HepG2 (cell line): ENCODE data around the gene CDAN1. TPM values are rescaled to one million over a fixed set of nuclear protein-coding genes. Genes with fewer than 3 reads are reported as not detected.
A peak's percentile ranks its signal among the peaks of the same experiment; 100 is the strongest.

Experiments
- ATAC-seq: fragments of 200-7000 bp; cut with Tn5 transposase; 3 replicates; pipeline ENCODE4 v1.9.1; 2020; ENCODE audit warnings: mild to moderate bottlenecking, moderate library complexity
- BruUV-seq: library from RNA; stranded (reverse); fragments of 400-500 nt; replicated peaks from 2 replicates; lab custom pipeline; 2021; lab: Mats Ljungman, UMichigan
- CTCF ChIA-PET: fragments of 300-600 bp; formaldehyde crosslinking; extraction: SDS; loops from one replicate; lab custom pipeline; 2021; ENCODE audit warnings: low total read pairs, inconsistent platforms, low intra/inter-chr PET ratio; lab: Yijun Ruan, JAX
- POLR2A ChIA-PET: fragments of 350-600 bp; sonication (Branson Sonifier 250); formaldehyde crosslinking; loops from one replicate; lab custom pipeline; 2020; ENCODE audit warnings: antibody characterized with exemption, inconsistent platforms; lab: Yijun Ruan, JAX
- DNase-seq: peaks from one replicate; pipeline ENCODE4 v3.0.0-alpha.2; 2015; ENCODE audit warnings: low spot score
- FAIRE-seq: peaks from 3 replicates; lab custom pipeline; 2011; peaks lifted over from hg19 to GRCh38; lab: Jason Lieb, UNC
- H2AFZ ChIP-seq: one replicate; pipeline ENCODE4 v1.6.1; 2011; ENCODE audit warnings: low read length, inconsistent platforms
- H3K27ac ChIP-seq: fragments of 300-600 bp; 3 replicates; pipeline ENCODE4 v1.8.0; 2011; ENCODE audit warnings: mixed run types, mild to moderate bottlenecking, mixed read lengths, low read length, inconsistent platforms; ENCODE audit not compliant: insufficient read depth; ENCODE audit errors: extremely low read length
- H3K27me3 ChIP-seq, 2 experiments: fragments of 200-600 bp in 1 of 2; 2 replicates in 1 of 2; 3 replicates in 1 of 2; pipeline versions ENCODE4 v1.6.0 to v1.8.0; 2011; ENCODE audit warnings: low read length in 2 of 2, mild to moderate bottlenecking in 2 of 2, moderate library complexity in 2 of 2, inconsistent platforms in 1 of 2; ENCODE audit not compliant: insufficient read depth in 2 of 2, control insufficient read depth in 1 of 2
- H3K36me3 ChIP-seq, 2 experiments: fragments of 200-600 bp in 1 of 2; replicated peaks in 1 of 2; 2 replicates in 1 of 2; 3 replicates in 1 of 2; pipeline versions ENCODE4 v1.5.1 to v1.8.0; 2011; ENCODE audit warnings: low read length in 2 of 2, inconsistent platforms in 1 of 2; ENCODE audit not compliant: insufficient read depth in 2 of 2, control insufficient read depth in 1 of 2
- H3K4me1 ChIP-seq: 2 replicates; pipeline ENCODE4 v1.5.1; 2012; ENCODE audit warnings: low read length, inconsistent platforms; ENCODE audit not compliant: insufficient read depth
- H3K4me2 ChIP-seq: 2 replicates; pipeline ENCODE4 v1.6.0; 2011; ENCODE audit warnings: low read depth, low read length, inconsistent platforms
- H3K4me3 ChIP-seq, 3 experiments: fragments of 200-600 bp in 1 of 3; sonication (generic), shearing (Covaris generic) in 1 of 3; replicated peaks in 1 of 3; 2 replicates each; pipeline ENCODE4 v1.5.1; 2011 to 2016; ENCODE audit warnings: low read length in 3 of 3, inconsistent platforms in 2 of 3, low read depth in 2 of 3, mild to moderate bottlenecking in 2 of 3, control low read depth in 1 of 3, mixed read lengths in 1 of 3; ENCODE audit not compliant: insufficient read depth in 1 of 3
- H3K79me2 ChIP-seq: one replicate; pipeline ENCODE4 v1.6.1; 2011; ENCODE audit warnings: low read length, inconsistent platforms; ENCODE audit not compliant: insufficient read depth
- H3K9ac ChIP-seq: 2 replicates; pipeline ENCODE4 v1.6.0; 2011; ENCODE audit warnings: mild to moderate bottlenecking, low read depth, low read length, inconsistent platforms; ENCODE audit not compliant: insufficient read depth
- H3K9me3 ChIP-seq: 2 replicates; pipeline ENCODE4 v1.5.1; 2012; ENCODE audit warnings: mild to moderate bottlenecking, low read length
- H4K20me1 ChIP-seq: 2 replicates; pipeline ENCODE4 v1.6.0; 2011; ENCODE audit warnings: inconsistent platforms, mild to moderate bottlenecking, low read length, moderate library complexity; ENCODE audit not compliant: insufficient read depth
- ELF1 ChIP-seq: sonication (generic); formaldehyde crosslinking; IDR thresholded peaks from 2 replicates; pipeline ENCODE4 v1.4.0; 2020; ENCODE audit warnings: missing genetic modification reagents
- GABPA ChIP-seq, 2 experiments: IDR thresholded peaks; 2 replicates each; pipeline ENCODE4 v1.6.1; 2011 to 2016; ENCODE audit warnings: low read depth in 2 of 2, low read length in 1 of 2, missing biosample characterization in 1 of 2, missing genetic modification characterization in 1 of 2
- ZNF274 ChIP-seq: sonication (generic); formaldehyde crosslinking; IDR thresholded peaks from 2 replicates; pipeline ENCODE4 v1.5.1; 2020; ENCODE audit warnings: mild to moderate bottlenecking, missing genetic modification reagents
- ZNF557 ChIP-seq: sonication (generic); formaldehyde crosslinking; IDR thresholded peaks from 2 replicates; pipeline ENCODE4 v1.4.0; 2020; ENCODE audit warnings: missing genetic modification reagents
- ZNF598 ChIP-seq: sonication (generic); formaldehyde crosslinking; IDR thresholded peaks from 2 replicates; pipeline ENCODE4 v1.5.1; 2020; ENCODE audit warnings: mild to moderate bottlenecking, missing genetic modification reagents, borderline replicate concordance
- ZNF644 ChIP-seq: IDR thresholded peaks from 2 replicates; pipeline ENCODE4 v1.6.1; 2016; ENCODE audit warnings: low read depth
- ZNF770 ChIP-seq: sonication (generic); formaldehyde crosslinking; IDR thresholded peaks from 2 replicates; pipeline ENCODE4 v1.5.0; 2020; ENCODE audit warnings: mild to moderate bottlenecking, missing genetic modification reagents
- ZNF775 ChIP-seq: sonication (generic); formaldehyde crosslinking; IDR thresholded peaks from 2 replicates; pipeline ENCODE4 v1.4.0; 2020; ENCODE audit warnings: missing genetic modification reagents, mild to moderate bottlenecking, moderate library complexity, borderline replicate concordance
- ZNF782 ChIP-seq: sonication (generic); formaldehyde crosslinking; IDR thresholded peaks from 2 replicates; pipeline ENCODE4 v1.4.0; 2020; ENCODE audit warnings: missing genetic modification reagents, mild to moderate bottlenecking, borderline replicate concordance
- ZSCAN29 ChIP-seq: sonication (generic); formaldehyde crosslinking; conservative IDR thresholded peaks from 2 replicates; pipeline ENCODE4 v1.4.0; 2020; ENCODE audit warnings: mild to moderate bottlenecking, missing genetic modification reagents
- WGBS: methylation state at CpG from one replicate; pipeline ENCODE4 v1.1.6; 2017; ENCODE audit warnings: low lambda C conversion rate; 5-methylcytosine and 5-hydroxymethylcytosine counted together
- in situ Hi-C: cut with HindIII; loops from 2 replicates; pipeline ENCODE4 v1.10.0; 2017; ENCODE audit warnings: low pct_unique_long_range_greater_than_20kb; ENCODE audit not compliant: extremely low pct_ligation_motif_present
- intact Hi-C: fragments of 100-400 bp; cut with micrococcal nuclease; formaldehyde crosslinking; loops from one replicate; pipeline ENCODE4 v1.10.0; 2022; ENCODE audit not compliant: unreplicated experiment
- polyA plus RNA-seq, 8 experiments: library from polyadenylated mRNA; depleted of rRNA in 3 of 8; stranded (reverse) in 7 of 8; unstranded in 1 of 8; fragments of >200 nt; fragmentation: Illumina TruSeq in 4 of 8; extraction: Trizol in 4 of 8; gene quantifications; 2 replicates each; pipeline versions ENCODE4 v1.2.1 to v1.2.3, GENCODE V29; 2011 to 2016; ENCODE audit warnings: low read depth in 4 of 8, missing spikeins in 1 of 8, mixed read lengths in 1 of 8; ENCODE audit not compliant: insufficient read depth in 1 of 8
- total RNA-seq, 5 experiments: library from RNA; depleted of rRNA; stranded (reverse); fragments of >200 nt; fragmentation: Illumina TruSeq; extraction: Trizol; gene quantifications; 2 replicates each; pipeline ENCODE4 v1.2.3, GENCODE V29; 2016; ENCODE audit warnings: low read depth in 1 of 5
- TF ChIP-seq, protein P1 (sequence below): sonication (generic); formaldehyde crosslinking; conservative IDR thresholded peaks from 2 replicates; pipeline ENCODE4 v1.4.0; 2020; ENCODE audit warnings: mild to moderate bottlenecking, missing genetic modification reagents, moderate library complexity
- TF ChIP-seq, protein P2 (sequence below): IDR thresholded peaks from 2 replicates; pipeline ENCODE4 v1.6.1; 2016; ENCODE audit warnings: low read depth

CDAN1 gene
- total and polyA plus RNA-seq, 2 of the 13 experiments (the other 11 are each of a cell fraction or from before 2014, with no cell fraction given), result 5.0 to 16.1 TPM

GRCh38 chr15:42707873-42708544, 28.9 kb downstream of the CDAN1 start:
- Histone ChIP-seq H3K4me2 (no peak overlapping the region), H4K20me1 (no peaks in the 10 kb centered on the region), H3K79me2 (no peaks in the 10 kb centered on the region), H3K36me3 (0 out of 5 replicates have a peak, but pooled peaks cover 0 to 1% of the 10 kb centered on the region in 2 experiments), H3K4me3 (no peak overlapping the region), H3K27me3 (no peaks in the 10 kb centered on the region), H3K9ac (no peak overlapping the region), H3K9me3 (no peaks in the 10 kb centered on the region), H3K27ac (peak overlapping the region; percentile 31), H2AFZ (no peak overlapping the region), H3K4me1 (peaks cover 17% of the 10 kb centered on the region)
- no TSS peak for BruUV-seq
- ChIA-PET CTCF (no interaction called here), POLR2A (no interaction called here)
- in situ Hi-C loops (loop anchor here (25.0 kb wide), 1 partner anchor 504 kb away; the partner anchor contains the start of gene EPB42), intact Hi-C loops (no loop called here)
- FAIRE-seq (no peak), ATAC-seq (no peak; the same call in 2 of the 3 replicates), DNase-seq (peak; percentile 9)
- 81% methylated on average over 3 of the region's 3 CpGs for whole genome bisulfite sequencing
- TF ChIP-seq ZNF598 (CRISPR knock-in tag) (no peak), ZNF775 (no peak), ZNF770 (CRISPR knock-in tag) (peak; percentile 73; the same call in 1 of the 2 replicates), ZNF782 (CRISPR knock-in tag) (no peak), ELF1 (peak; percentile 47; the same call in 1 of the 2 replicates), ZNF274 (CRISPR knock-in tag) (no peak), ZNF644 (CRISPR knock-in tag) (peak; percentile 39; the same call in 1 of the 2 replicates), ZSCAN29 (no peak), GABPA (IDR thresholded peaks at IDR 0.05; ENCODE audit: low read depth, low read length) (no peak), GABPA (CRISPR knock-in tag; IDR thresholded peaks at IDR 0.05; ENCODE audit: low read depth) (0 out of 2 replicates have a peak, but pooled peaks have one; percentile 33), ZNF557 (CRISPR knock-in tag) (no peak)
- TF ChIP-seq, protein P1, sequence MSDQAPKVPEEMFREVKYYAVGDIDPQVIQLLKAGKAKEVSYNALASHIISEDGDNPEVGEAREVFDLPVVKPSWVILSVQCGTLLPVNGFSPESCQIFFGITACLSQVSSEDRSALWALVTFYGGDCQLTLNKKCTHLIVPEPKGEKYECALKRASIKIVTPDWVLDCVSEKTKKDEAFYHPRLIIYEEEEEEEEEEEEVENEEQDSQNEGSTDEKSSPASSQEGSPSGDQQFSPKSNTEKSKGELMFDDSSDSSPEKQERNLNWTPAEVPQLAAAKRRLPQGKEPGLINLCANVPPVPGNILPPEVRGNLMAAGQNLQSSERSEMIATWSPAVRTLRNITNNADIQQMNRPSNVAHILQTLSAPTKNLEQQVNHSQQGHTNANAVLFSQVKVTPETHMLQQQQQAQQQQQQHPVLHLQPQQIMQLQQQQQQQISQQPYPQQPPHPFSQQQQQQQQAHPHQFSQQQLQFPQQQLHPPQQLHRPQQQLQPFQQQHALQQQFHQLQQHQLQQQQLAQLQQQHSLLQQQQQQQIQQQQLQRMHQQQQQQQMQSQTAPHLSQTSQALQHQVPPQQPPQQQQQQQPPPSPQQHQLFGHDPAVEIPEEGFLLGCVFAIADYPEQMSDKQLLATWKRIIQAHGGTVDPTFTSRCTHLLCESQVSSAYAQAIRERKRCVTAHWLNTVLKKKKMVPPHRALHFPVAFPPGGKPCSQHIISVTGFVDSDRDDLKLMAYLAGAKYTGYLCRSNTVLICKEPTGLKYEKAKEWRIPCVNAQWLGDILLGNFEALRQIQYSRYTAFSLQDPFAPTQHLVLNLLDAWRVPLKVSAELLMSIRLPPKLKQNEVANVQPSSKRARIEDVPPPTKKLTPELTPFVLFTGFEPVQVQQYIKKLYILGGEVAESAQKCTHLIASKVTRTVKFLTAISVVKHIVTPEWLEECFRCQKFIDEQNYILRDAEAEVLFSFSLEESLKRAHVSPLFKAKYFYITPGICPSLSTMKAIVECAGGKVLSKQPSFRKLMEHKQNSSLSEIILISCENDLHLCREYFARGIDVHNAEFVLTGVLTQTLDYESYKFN, result 0 out of 2 replicates have a peak, but pooled peaks have one; percentile 30
- TF ChIP-seq, protein P2, sequence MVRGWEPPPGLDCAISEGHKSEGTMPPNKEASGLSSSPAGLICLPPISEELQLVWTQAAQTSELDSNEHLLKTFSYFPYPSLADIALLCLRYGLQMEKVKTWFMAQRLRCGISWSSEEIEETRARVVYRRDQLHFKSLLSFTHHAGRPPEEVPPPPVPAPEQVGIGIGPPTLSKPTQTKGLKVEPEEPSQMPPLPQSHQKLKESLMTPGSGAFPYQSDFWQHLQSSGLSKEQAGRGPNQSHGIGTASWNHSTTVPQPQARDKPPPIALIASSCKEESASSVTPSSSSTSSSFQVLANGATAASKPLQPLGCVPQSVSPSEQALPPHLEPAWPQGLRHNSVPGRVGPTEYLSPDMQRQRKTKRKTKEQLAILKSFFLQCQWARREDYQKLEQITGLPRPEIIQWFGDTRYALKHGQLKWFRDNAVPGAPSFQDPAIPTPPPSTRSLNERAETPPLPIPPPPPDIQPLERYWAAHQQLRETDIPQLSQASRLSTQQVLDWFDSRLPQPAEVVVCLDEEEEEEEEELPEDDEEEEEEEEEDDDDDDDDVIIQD, result peak; percentile 41; the same call in 1 of the 2 replicates
